MM.1S (cell line): ENCODE measurements around the gene RGS13.

ENCODE experiments used
- EZH2 ChIP-seq: fragments of 300-600 bp; sonication (generic); optimal IDR thresholded peaks from 2 replicates; pipeline ENCODE3; 2017; ENCODE audit warnings: low read depth, mild to moderate bottlenecking, antibody characterized with exemption, low read length, mixed read lengths
- TF ChIP-seq, protein P1 (sequence below): fragments of 300-600 bp; sonication (generic); IDR thresholded peaks from 2 replicates; pipeline ENCODE4 v1.5.1; 2016; ENCODE audit warnings: antibody characterized with exemption, low read length, mixed read lengths

DNA sequence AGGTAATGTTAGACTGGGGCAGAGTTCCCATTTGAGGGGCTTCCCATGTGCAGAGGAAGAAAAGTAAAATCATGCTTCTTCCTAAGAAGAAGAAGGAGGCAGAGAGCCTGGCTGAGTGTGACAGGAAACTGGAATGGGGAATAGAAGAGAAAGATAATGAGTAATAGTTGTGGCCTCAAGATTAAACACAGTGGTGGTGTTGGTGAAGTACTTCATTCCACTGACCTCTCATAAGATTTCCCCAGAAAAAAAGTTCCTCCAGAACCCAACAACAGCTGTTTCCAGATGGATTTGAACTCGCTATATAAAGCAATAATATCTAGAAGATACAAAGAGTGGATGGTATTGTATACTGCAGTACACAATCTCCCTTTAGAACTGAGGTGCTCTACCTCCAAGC, 47.4 kb upstream of the RGS13 start:
- TF ChIP-seq, protein P1, sequence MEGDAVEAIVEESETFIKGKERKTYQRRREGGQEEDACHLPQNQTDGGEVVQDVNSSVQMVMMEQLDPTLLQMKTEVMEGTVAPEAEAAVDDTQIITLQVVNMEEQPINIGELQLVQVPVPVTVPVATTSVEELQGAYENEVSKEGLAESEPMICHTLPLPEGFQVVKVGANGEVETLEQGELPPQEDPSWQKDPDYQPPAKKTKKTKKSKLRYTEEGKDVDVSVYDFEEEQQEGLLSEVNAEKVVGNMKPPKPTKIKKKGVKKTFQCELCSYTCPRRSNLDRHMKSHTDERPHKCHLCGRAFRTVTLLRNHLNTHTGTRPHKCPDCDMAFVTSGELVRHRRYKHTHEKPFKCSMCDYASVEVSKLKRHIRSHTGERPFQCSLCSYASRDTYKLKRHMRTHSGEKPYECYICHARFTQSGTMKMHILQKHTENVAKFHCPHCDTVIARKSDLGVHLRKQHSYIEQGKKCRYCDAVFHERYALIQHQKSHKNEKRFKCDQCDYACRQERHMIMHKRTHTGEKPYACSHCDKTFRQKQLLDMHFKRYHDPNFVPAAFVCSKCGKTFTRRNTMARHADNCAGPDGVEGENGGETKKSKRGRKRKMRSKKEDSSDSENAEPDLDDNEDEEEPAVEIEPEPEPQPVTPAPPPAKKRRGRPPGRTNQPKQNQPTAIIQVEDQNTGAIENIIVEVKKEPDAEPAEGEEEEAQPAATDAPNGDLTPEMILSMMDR: no peak
- no peak for TF ChIP-seq EZH2
